Limb (tissue), 2 donors: ENCODE data around the gene ZNF580.

Experiments used
- DNase-seq, 2 donors: peaks; one replicate each; pipeline ENCODE4 v3.0.0-alpha.2; 2016; ENCODE audit errors: extremely low spot score in 2 of 2

ZNF580 gene

GRCh38 chr19:55659822-55660221, 19.0 kb downstream of the ZNF580 start:
- no peak for DNase-seq

- DNase-seq: no peak
Measured at GRCh38 chr19:55660404-55660803, 19.6 kb downstream of the ZNF580 start.

- no peak for DNase-seq
Measured at GRCh38 chr19:55660991-55661390, 20.2 kb downstream of the ZNF580 start.

- no peak for DNase-seq
Measured at GRCh38 chr19:55661826-55662225, 21.0 kb downstream of the ZNF580 start.

- no peak for DNase-seq
Measured at GRCh38 chr19:55663846-55664536, 23.2 kb downstream of the ZNF580 start.

GRCh38 chr19:55666343-55667005, 25.7 kb downstream of the ZNF580 start:
- no peak for DNase-seq

- DNase-seq: no peak
Measured at GRCh38 chr19:55667006-55667381, 26.2 kb downstream of the ZNF580 start.

- no peak for DNase-seq
Measured at GRCh38 chr19:55667511-55667910, 26.7 kb downstream of the ZNF580 start.

- DNase-seq: no peak
Measured at GRCh38 chr19:55667958-55668357, 27.2 kb downstream of the ZNF580 start.

GRCh38 chr19:55668603-55669348, 28.0 kb downstream of the ZNF580 start:
- no peak for DNase-seq

GRCh38 chr19:55669418-55670279, 28.8 kb downstream of the ZNF580 start:
- no peak for DNase-seq

- peak in 1 of 2 donors; percentile 80 for DNase-seq
Measured at GRCh38 chr19:55670280-55671053, 29.7 kb downstream of the ZNF580 start.

GRCh38 chr19:55671054-55671378, 30.2 kb downstream of the ZNF580 start:
- DNase-seq: no peak

GRCh38 chr19:55672418-55672817, 31.6 kb downstream of the ZNF580 start:
- no peak for DNase-seq

- no peak for DNase-seq
Measured at GRCh38 chr19:55673465-55673864, 32.7 kb downstream of the ZNF580 start.

- no peak for DNase-seq
Measured at GRCh38 chr19:55673889-55674288, 33.1 kb downstream of the ZNF580 start.

GRCh38 chr19:55674459-55674840, 33.6 kb downstream of the ZNF580 start:
- DNase-seq: no peak

- DNase-seq: peak; percentile 96 to 98
Measured at GRCh38 chr19:55674841-55675660, 34.2 kb downstream of the ZNF580 start, which contains the start of gene EPN1. Gene EPN1, plus strand, starts transcription at chr19:55675226. Its CDS starts 3,402 bp downstream, at chr19:55678628.

GRCh38 chr19:55675661-55676354, 35.0 kb downstream of the ZNF580 start:
- DNase-seq: no peak
